Ishikawa (cell line): ENCODE results near the gene CAMTA1.

Experiments
- CEBPB ChIP-seq: IDR thresholded peaks from 2 replicates; pipeline ENCODE4 v1.6.1; 2012
- CREB1 ChIP-seq: IDR thresholded peaks from 2 replicates; pipeline ENCODE4 v1.6.1; 2012; ENCODE audit warnings: low read depth
- EGR1 ChIP-seq: IDR thresholded peaks from 2 replicates; pipeline ENCODE4 v1.6.1; 2012
- EP300 ChIP-seq: IDR thresholded peaks from 2 replicates; pipeline ENCODE4 v1.6.1; 2012; ENCODE audit warnings: borderline replicate concordance
- FOXM1 ChIP-seq: IDR thresholded peaks from 2 replicates; pipeline ENCODE4 v1.6.1; 2012; ENCODE audit warnings: low read depth, borderline replicate concordance
- MAX ChIP-seq: IDR thresholded peaks from 2 replicates; pipeline ENCODE4 v1.6.1; 2012
- NFIC ChIP-seq: IDR thresholded peaks from 2 replicates; pipeline ENCODE4 v1.6.1; 2012
- RAD21 ChIP-seq: IDR thresholded peaks from 2 replicates; pipeline ENCODE4 v1.6.1; 2012; ENCODE audit warnings: low read depth
- REST ChIP-seq: IDR thresholded peaks from 2 replicates; pipeline ENCODE4 v1.6.1; 2012; ENCODE audit warnings: low read depth, mild to moderate bottlenecking
- TAF1 ChIP-seq: IDR thresholded peaks from 2 replicates; pipeline ENCODE4 v1.6.1; 2012; ENCODE audit warnings: low read depth, mild to moderate bottlenecking
- TCF12 ChIP-seq: IDR thresholded peaks from 2 replicates; pipeline ENCODE4 v1.6.1; 2012; ENCODE audit warnings: low read depth
- TEAD4 ChIP-seq: IDR thresholded peaks from 2 replicates; pipeline ENCODE4 v1.6.1; 2012
- USF1 ChIP-seq: IDR thresholded peaks from 2 replicates; pipeline ENCODE4 v1.6.1; 2012
- YY1 ChIP-seq: IDR thresholded peaks from 2 replicates; pipeline ENCODE4 v1.6.1; 2012; ENCODE audit warnings: low read depth
- ZBTB7A ChIP-seq: IDR thresholded peaks from 2 replicates; pipeline ENCODE4 v1.6.1; 2012; ENCODE audit warnings: low read depth

Gene CAMTA1

GRCh38 chr1:7630378-7630777 is 845.1 kb downstream of the CAMTA1 start:
- TF ChIP-seq RAD21 (no peak), MAX (no peak)

- TF ChIP-seq TEAD4 (no peak), ZBTB7A (no peak), USF1 (no peak), NFIC (no peak)
Measured at GRCh38 chr1:7632176-7632575, 846.9 kb downstream of the CAMTA1 start.

- no peak for TF ChIP-seq FOXM1
- no peak for TF ChIP-seq REST
- TF ChIP-seq RAD21, result no peak
- TF ChIP-seq CEBPB, result no peak
- no peak for TF ChIP-seq USF1
Measured at GRCh38 chr1:7632681-7633080, 847.4 kb downstream of the CAMTA1 start.

- no peak for TF ChIP-seq TCF12
- no peak for TF ChIP-seq REST
- TF ChIP-seq YY1, result no peak
- TF ChIP-seq TAF1, result no peak
- no peak for TF ChIP-seq FOXM1
- no peak for TF ChIP-seq NFIC
- TF ChIP-seq EP300, result no peak
- no peak for TF ChIP-seq CEBPB
- TF ChIP-seq EGR1, result no peak
- TF ChIP-seq RAD21, result no peak
- no peak for TF ChIP-seq ZBTB7A
- no peak for TF ChIP-seq CREB1
- no peak for TF ChIP-seq MAX
- TF ChIP-seq USF1, result no peak
- no peak for TF ChIP-seq TEAD4
Measured at GRCh38 chr1:7633506-7634245, 848.4 kb downstream of the CAMTA1 start.

- TF ChIP-seq FOXM1 (no peak), YY1 (no peak), NFIC (no peak), TAF1 (no peak), TCF12 (no peak), ZBTB7A (no peak), EGR1 (no peak), REST (no peak), RAD21 (no peak), TEAD4 (no peak), EP300 (no peak), MAX (no peak), CREB1 (no peak)
Measured at GRCh38 chr1:7634546-7635240, 849.4 kb downstream of the CAMTA1 start.
